NCI-H345 treated with DMSO at 0.1 percent for 48 hours (cell line): ENCODE results near the gene SLC29A2.

Experiments used
- DNase-seq: peaks from one replicate; lab custom pipeline; 2025; ENCODE audit not compliant: unreplicated experiment; lab: John Stamatoyannopoulos, UW

The SLC29A2 gene, protein sequence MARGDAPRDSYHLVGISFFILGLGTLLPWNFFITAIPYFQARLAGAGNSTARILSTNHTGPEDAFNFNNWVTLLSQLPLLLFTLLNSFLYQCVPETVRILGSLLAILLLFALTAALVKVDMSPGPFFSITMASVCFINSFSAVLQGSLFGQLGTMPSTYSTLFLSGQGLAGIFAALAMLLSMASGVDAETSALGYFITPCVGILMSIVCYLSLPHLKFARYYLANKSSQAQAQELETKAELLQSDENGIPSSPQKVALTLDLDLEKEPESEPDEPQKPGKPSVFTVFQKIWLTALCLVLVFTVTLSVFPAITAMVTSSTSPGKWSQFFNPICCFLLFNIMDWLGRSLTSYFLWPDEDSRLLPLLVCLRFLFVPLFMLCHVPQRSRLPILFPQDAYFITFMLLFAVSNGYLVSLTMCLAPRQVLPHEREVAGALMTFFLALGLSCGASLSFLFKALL

GRCh38 chr11:66371627-66372415 is at the start of gene SLC29A2:
Gene SLC29A2 (minus strand): TSS chr11:66371760. CDS start chr11:66371591, 169 bp downstream.
- peak; percentile 81 for DNase-seq

DNA sequence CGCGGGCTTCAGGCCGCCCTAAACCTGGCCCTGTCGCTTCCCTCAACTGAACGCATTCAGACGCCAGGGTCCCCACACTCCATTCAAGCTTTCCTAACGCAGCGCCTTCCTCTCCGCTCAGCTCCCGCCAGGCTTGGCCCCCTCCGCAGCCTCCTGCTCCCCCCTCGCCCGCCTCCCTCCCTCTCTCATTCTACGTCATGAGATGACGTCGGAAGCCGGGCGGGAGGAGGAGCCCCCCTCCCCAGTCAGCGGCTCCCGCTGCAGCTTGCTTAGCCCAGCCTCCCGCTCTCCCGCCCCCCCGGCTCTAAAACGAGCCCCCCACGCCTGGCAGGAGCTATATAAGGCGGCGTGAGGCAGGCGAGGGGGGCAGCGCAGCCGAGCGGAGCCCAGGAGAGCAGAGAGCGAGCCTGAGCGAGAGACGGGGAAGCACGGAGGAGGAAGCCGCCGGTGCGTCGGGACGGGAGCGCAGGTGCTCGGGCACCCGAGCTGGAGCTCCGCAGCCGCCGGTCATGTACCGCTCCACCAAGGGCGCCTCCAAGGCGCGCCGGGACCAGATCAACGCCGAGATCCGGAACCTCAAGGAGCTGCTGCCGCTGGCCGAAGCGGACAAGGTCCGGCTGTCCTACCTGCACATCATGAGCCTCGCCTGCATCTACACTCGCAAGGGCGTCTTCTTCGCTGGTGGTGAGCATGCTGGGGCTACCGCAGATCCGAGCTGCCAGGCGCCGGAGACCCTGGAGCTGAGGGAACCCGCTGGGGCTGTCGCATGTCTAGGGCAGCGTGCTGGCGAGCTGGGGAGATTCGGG is 49.3 kb upstream of the SLC29A2 start, which contains the start of gene NPAS4:
Gene NPAS4, plus strand, starts transcription at position 365 of the 806 bp plus-strand sequence. Its CDS starts 145 bp downstream, at position 510.
- DNase-seq = peak; percentile 61

- DNase-seq = peak; percentile 2
These were observed 48.3 kb upstream of the SLC29A2 start for GRCh38 chr11:66419825-66420224.

DNA sequence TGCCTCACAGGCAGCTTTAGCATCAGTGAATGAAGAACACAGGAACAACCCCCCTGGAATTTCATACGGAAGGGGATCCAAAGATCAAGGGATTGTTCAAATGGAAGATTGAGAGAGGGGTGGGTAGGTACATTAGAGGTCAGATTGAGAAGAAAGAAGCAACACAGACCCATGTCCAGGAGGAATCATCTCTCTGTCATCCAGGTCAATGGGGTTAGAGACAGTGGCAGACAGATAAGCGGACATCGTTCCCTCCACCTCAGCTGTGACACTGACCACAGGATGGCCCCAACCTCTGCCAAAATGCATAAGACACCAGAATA is 47.4 kb upstream of the SLC29A2 start:
- DNase-seq = no peak

DNA sequence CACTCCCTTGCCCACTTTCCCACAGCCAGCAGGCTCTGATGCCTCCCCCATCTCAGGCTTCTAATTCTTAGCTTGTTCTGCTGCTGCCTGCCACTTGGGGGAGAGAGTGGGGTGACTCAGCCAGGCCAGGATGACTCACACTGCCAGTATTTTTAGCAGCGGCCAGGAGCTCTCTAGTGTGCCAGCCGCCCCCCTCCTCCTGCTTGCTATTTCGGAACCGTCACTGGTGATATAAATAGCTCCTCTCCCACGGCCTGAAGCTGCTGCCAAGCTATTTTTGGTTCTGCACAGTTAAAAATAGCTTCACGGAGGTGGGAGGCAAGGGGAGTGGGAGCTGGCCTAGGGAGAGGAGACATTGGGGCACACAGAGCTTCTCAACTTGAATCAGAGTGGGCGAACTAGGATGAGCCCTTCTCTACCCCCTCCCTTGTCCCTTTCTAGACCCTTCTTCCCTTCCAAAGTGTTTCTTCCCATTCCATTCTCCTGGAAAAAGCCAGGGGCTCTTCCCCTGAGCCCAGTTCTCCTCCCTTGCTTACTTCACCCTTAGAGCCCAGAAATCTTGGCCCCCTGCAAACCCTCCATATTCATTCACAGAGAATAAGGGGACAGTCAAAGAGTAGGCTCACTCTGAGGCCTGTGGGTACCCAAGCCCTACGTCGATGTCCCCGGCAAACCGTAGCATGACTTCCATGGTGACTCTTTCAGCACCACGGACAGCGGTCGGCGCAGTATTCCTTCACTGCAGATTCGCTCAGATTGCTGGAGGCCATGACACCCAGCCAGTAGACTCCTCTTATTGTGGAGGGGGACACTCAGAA is 46.8 kb upstream of the SLC29A2 start:
- DNase-seq = peak; percentile 13

DNA sequence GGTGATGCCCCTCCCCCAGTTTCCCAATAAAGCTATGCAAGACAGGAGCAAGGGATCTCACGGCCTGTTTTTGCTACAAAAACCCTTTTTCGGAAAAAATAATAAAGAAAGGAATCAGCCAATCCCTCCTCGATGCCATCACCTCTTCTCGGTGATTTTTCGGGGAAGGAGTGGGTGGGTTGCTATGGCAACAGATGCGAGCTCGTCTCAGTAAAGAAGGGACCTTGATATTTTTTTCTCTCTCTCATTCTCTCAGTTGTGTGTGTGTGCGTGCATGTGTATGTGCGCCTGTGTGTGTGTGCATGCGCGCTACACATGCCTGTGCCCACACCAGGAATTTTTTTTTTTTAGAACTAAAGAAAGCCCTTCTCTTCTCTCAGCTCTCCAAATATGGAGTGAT is 45.4 kb upstream of the SLC29A2 start:
- DNase-seq = no peak

DNA sequence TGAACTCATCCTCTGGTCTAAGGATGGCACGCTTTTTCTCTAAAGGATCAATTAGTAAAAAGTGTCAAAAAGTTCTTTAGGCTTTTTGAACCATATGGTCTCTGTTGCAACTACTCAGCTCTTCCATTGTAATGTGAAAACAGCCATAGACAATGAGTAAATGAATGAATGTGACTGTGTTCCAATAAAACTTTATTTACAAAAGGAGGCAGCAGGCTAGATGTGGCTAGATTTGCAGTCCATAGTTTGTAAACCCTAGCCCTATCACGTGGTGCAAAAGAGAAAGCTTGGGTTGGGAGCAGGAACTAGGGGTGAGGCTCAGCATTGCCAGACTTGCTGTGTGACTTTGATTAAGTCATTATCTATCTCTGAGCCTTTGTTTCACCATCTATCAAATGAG is 43.9 kb upstream of the SLC29A2 start:
- no peak for DNase-seq

GRCh38 chr11:66414120-66414934 is 42.8 kb upstream of the SLC29A2 start:
- no peak for DNase-seq

- no peak for DNase-seq
These were observed 41.6 kb upstream of the SLC29A2 start for GRCh38 chr11:66413167-66413566.

DNA sequence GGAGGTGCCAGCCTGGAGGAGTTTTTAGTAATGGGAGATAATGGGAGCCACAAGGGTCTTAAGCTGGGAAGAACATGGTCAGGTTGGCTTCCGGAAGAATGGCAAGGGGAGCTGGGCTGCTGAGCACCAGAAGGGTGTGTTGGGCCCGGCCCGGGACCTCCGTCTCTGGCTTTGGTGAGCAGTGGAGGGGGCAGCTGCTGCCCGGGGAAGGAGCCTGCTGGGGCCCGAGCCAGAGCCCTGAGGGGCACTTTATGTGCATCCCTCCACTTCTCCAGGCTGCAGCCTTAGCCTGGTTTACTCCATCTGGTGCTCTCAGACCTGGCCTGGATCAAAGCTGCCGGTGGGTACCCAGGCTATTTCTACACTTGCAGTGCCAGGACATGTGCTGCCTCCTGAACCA is 40.5 kb upstream of the SLC29A2 start:
- no peak for DNase-seq

GRCh38 chr11:66411323-66411722 is 39.8 kb upstream of the SLC29A2 start:
- no peak for DNase-seq

GRCh38 chr11:66410191-66410590 is 38.6 kb upstream of the SLC29A2 start:
- no peak for DNase-seq

- DNase-seq = no peak
These were observed 37.7 kb upstream of the SLC29A2 start for GRCh38 chr11:66409226-66409625.

DNA sequence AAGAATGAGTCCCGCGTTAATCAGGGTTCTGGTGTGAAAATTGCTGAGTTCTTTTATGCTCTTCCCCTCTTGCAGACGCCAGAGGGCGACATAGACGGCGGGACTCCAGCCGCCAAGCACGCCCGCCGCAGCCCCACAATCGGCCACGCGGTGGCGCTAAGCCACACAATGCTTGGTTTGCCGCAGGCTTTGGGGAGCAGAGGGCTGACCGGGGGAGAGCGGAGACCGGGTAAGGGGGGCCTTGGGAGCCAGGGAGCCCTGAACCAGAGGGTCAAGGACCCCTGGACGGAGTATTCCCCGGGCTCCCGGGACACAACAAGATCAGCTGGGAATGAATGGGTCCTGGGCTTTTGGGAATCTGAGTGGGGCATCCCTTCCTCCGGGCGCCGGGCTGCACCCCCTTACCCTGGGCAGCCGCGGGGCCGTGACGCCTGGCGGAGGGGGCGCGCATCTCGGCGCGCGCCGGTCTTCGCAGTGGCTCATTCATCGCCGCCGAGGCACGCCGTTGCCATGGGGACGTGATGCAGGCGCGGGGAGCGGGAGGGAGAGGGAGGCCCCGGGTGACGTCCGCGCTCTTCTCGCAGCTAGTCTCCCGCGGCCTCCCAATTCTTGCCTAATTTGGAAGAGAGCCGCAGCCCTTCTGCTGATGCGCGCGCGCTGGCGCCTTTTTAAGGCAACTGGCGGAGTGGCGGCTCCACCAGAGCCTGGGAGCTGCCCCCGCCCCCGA is 37.1 kb upstream of the SLC29A2 start:
- peak; percentile 76 for DNase-seq

- DNase-seq = no peak
These were observed 36.1 kb upstream of the SLC29A2 start for GRCh38 chr11:66407651-66408050.

GRCh38 chr11:66393954-66394353 is 22.4 kb upstream of the SLC29A2 start:
- no peak for DNase-seq

GRCh38 chr11:66391322-66391721 is 19.8 kb upstream of the SLC29A2 start:
- no peak for DNase-seq

GRCh38 chr11:66388780-66389386 is 17.3 kb upstream of the SLC29A2 start:
- DNase-seq = peak; percentile 27
